PC-9 (cell line): Measurements from ENCODE around the gene BTRC. TPM values are rescaled to one million over a fixed set of nuclear protein-coding genes. Genes with fewer than 3 reads are reported as not detected.

Experiments used
- BruUV-seq: library from RNA; stranded (reverse); fragments of 400-500 nt; replicated peaks from 2 replicates; lab custom pipeline; 2021; lab: Mats Ljungman, UMichigan
- CTCF ChIA-PET: fragments of 300-600 bp; sonication (Branson Sonifier 250); formaldehyde crosslinking; loops from one replicate; lab custom pipeline; 2022; ENCODE audit warnings: antibody characterized with exemption; lab: Charles Lee
- POLR2A ChIA-PET: fragments of 300-600 bp; sonication (Branson Sonifier 250); formaldehyde crosslinking; loops from one replicate; lab custom pipeline; 2022; ENCODE audit warnings: antibody characterized with exemption; ENCODE audit not compliant: unreplicated experiment; lab: Charles Lee
- DNase-seq, 2 experiments: peaks; one replicate each; pipeline versions ENCODE4 v3.0.0 to v3.0.0-alpha.2; 2015 to 2022; ENCODE audit warnings: mixed read lengths in 1 of 2
- H2AFZ ChIP-seq: fragments of 200-600 bp; sonication (generic); 2 replicates; pipeline ENCODE4 v1.8.1; 2017; ENCODE audit warnings: antibody characterized with exemption
- H3F3A ChIP-seq: fragments of 200-600 bp; sonication (generic); 2 replicates; pipeline ENCODE4 v1.8.1; 2017; ENCODE audit warnings: antibody characterized with exemption, mild to moderate bottlenecking, low read depth; ENCODE audit not compliant: insufficient read depth
- H3K27ac ChIP-seq: fragments of 200-600 bp; sonication (generic); 2 replicates; pipeline ENCODE4 v1.6.1; 2016; ENCODE audit warnings: mixed run types
- H3K27me3 ChIP-seq: fragments of 200-600 bp; sonication (generic); 2 replicates; pipeline ENCODE4 v1.6.1; 2016; ENCODE audit warnings: low read depth, mixed run types; ENCODE audit not compliant: insufficient read depth
- H3K36me3 ChIP-seq: fragments of 200-600 bp; sonication (generic); 2 replicates; pipeline ENCODE4 v1.6.1; 2016; ENCODE audit warnings: low read depth, mixed run types
- H3K4me1 ChIP-seq: fragments of 200-600 bp; sonication (generic); replicated peaks from 2 replicates; pipeline ENCODE4 v1.6.1; 2016; ENCODE audit warnings: mixed run types; ENCODE audit not compliant: insufficient read depth
- H3K4me2 ChIP-seq: fragments of 200-600 bp; sonication (generic); 2 replicates; pipeline ENCODE4 v1.6.1; 2017; ENCODE audit warnings: mixed run types
- H3K4me3 ChIP-seq: fragments of 200-600 bp; sonication (generic); 2 replicates; pipeline ENCODE4 v1.6.1; 2016; ENCODE audit warnings: mixed run types
- H3K79me2 ChIP-seq: fragments of 200-600 bp; sonication (generic); 2 replicates; pipeline ENCODE4 v1.6.1; 2017; ENCODE audit warnings: low read depth, mixed run types
- H3K9me2 ChIP-seq: fragments of 200-600 bp; sonication (generic); 2 replicates; pipeline ENCODE4 v1.8.1; 2017; ENCODE audit warnings: mild to moderate bottlenecking; ENCODE audit not compliant: insufficient read depth
- H3K9me3 ChIP-seq: fragments of 200-600 bp; sonication (generic); 2 replicates; pipeline ENCODE4 v1.8.1; 2016; ENCODE audit warnings: low read depth; ENCODE audit not compliant: insufficient read depth
- H4K20me1 ChIP-seq: fragments of 200-600 bp; sonication (generic); 2 replicates; pipeline ENCODE4 v1.8.1; 2017; ENCODE audit not compliant: insufficient read depth
- CTCF ChIP-seq: fragments of 200-600 bp; sonication (generic); conservative IDR thresholded peaks from 2 replicates; pipeline ENCODE4 v1.6.1; 2017; ENCODE audit warnings: mixed run types, antibody characterized with exemption, mild to moderate bottlenecking, moderate library complexity
- EZH2 ChIP-seq: fragments of 200-600 bp; sonication (generic); IDR thresholded peaks from 2 replicates; pipeline ENCODE4 v1.8.0; 2017; ENCODE audit warnings: antibody characterized with exemption, low read depth
- intact Hi-C: fragments of 100-400 bp; cut with micrococcal nuclease; formaldehyde crosslinking; loops from one replicate; pipeline ENCODE4 v1.10.0; 2022; ENCODE audit not compliant: unreplicated experiment
- total RNA-seq: library from RNA; stranded (reverse); gene quantifications from 2 replicates; pipeline ENCODE4 v1.2.3, GENCODE V29; 2021

The BTRC gene
- total RNA-seq, 1 experiment from 2014 or later: 15.6 TPM

- Histone ChIP-seq H3F3A (no peaks in the 10 kb centered on the region), H3K27ac (no peak overlapping the region), H3K4me1 (no peaks in the 10 kb centered on the region), H3K4me2 (no peak overlapping the region), H2AFZ (no peak overlapping the region), H3K9me2 (no peaks in the 10 kb centered on the region), H3K79me2 (no peaks in the 10 kb centered on the region), H3K27me3 (no peaks in the 10 kb centered on the region), H3K36me3 (no peaks in the 10 kb centered on the region), H3K4me3 (no peak overlapping the region), H4K20me1 (no peaks in the 10 kb centered on the region), H3K9me3 (no peaks in the 10 kb centered on the region)
- DNase-seq: no peak
- no TSS peak for BruUV-seq
- ChIA-PET CTCF (no interaction called here), POLR2A (no interaction called here)
- TF ChIP-seq CTCF (no peak), EZH2 (no peak)
- intact Hi-C loops: loop anchor here (10.0 kb wide), 1 partner anchor 534 kb away; no protein-coding TSS in a partner anchor
Observed at GRCh38 chr10:101578803-101579515, 225.0 kb downstream of the BTRC start.

GRCh38 chr10:101579516-101579870, 225.5 kb downstream of the BTRC start:
- Histone ChIP-seq H4K20me1 (no peaks in the 10 kb centered on the region), H3K79me2 (no peaks in the 10 kb centered on the region), H3K36me3 (no peaks in the 10 kb centered on the region), H3K4me2 (no peak overlapping the region), H3K27ac (no peak overlapping the region), H3K9me3 (no peaks in the 10 kb centered on the region), H3K4me3 (no peak overlapping the region), H3K27me3 (no peaks in the 10 kb centered on the region), H3K4me1 (no peaks in the 10 kb centered on the region), H3F3A (no peaks in the 10 kb centered on the region), H3K9me2 (no peaks in the 10 kb centered on the region), H2AFZ (no peak overlapping the region)
- POLR2A ChIA-PET: no interaction called here
- CTCF ChIA-PET: no interaction called here
- no peak for DNase-seq
- no TSS peak for BruUV-seq
- intact Hi-C loops: loop anchor here (10.0 kb wide), 1 partner anchor 535 kb away; no protein-coding TSS in a partner anchor
- TF ChIP-seq CTCF (no peak), EZH2 (no peak)

- Histone ChIP-seq H3K4me2 (no peak overlapping the region), H3K9me2 (no peaks in the 10 kb centered on the region), H3K79me2 (no peaks in the 10 kb centered on the region), H3K9me3 (no peaks in the 10 kb centered on the region), H3K36me3 (no peaks in the 10 kb centered on the region), H3K4me1 (no peaks in the 10 kb centered on the region), H4K20me1 (no peaks in the 10 kb centered on the region), H3F3A (no peaks in the 10 kb centered on the region), H2AFZ (no peak overlapping the region), H3K4me3 (no peak overlapping the region), H3K27me3 (no peaks in the 10 kb centered on the region), H3K27ac (no peak overlapping the region)
- no TSS peak for BruUV-seq
- ChIA-PET POLR2A (interaction anchor here (0.6 kb wide), 1 partner anchor 235 kb away, joined by 8 read pairs; no protein-coding TSS in a partner anchor), CTCF (interaction anchor here (0.6 kb wide), 1 partner anchor 221 kb away, joined by 6 read pairs; no protein-coding TSS in a partner anchor)
- no peak for TF ChIP-seq CTCF
- TF ChIP-seq EZH2: no peak
- intact Hi-C loops: no loop called here
- no peak for DNase-seq
Observed at GRCh38 chr10:101580486-101581399, 226.8 kb downstream of the BTRC start.
